Measurements from ENCODE around the gene UAP1L1.

- TF ChIP-seq, protein P1, sequence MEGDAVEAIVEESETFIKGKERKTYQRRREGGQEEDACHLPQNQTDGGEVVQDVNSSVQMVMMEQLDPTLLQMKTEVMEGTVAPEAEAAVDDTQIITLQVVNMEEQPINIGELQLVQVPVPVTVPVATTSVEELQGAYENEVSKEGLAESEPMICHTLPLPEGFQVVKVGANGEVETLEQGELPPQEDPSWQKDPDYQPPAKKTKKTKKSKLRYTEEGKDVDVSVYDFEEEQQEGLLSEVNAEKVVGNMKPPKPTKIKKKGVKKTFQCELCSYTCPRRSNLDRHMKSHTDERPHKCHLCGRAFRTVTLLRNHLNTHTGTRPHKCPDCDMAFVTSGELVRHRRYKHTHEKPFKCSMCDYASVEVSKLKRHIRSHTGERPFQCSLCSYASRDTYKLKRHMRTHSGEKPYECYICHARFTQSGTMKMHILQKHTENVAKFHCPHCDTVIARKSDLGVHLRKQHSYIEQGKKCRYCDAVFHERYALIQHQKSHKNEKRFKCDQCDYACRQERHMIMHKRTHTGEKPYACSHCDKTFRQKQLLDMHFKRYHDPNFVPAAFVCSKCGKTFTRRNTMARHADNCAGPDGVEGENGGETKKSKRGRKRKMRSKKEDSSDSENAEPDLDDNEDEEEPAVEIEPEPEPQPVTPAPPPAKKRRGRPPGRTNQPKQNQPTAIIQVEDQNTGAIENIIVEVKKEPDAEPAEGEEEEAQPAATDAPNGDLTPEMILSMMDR (IDR thresholded peaks at IDR 0.05; ENCODE audit: insufficient read depth, low read length, poor library complexity, severe bottlenecking): no peak
- TF ChIP-seq EZH2phosphoT487 (conservative IDR thresholded peaks at IDR 0.05; ENCODE audit: low read length): no peak
Measured at GRCh38 chr9:137107982-137108381, 30.7 kb downstream of the UAP1L1 start.

All from SU-DHL-6 (cell line).